HepG2 (cell line): ENCODE measurements around the gene CAMK1D.

Experiments used
- CEBPG ChIP-seq: IDR thresholded peaks from 2 replicates; pipeline ENCODE4 v1.6.1; 2016
- CTCF ChIP-seq: sonication (generic); formaldehyde crosslinking; IDR thresholded peaks from 2 replicates; pipeline ENCODE4 v1.5.0; 2020; ENCODE audit warnings: mild to moderate bottlenecking, missing genetic modification reagents, moderate library complexity
- EZH2 ChIP-seq: conservative IDR thresholded peaks from 2 replicates; pipeline ENCODE4 v1.6.1; 2012; ENCODE audit warnings: mild to moderate bottlenecking, low read depth, low read length, moderate library complexity
- FOXJ3 ChIP-seq: sonication (generic); formaldehyde crosslinking; IDR thresholded peaks from 2 replicates; pipeline ENCODE4 v1.4.0; 2020; ENCODE audit warnings: missing genetic modification reagents, mild to moderate bottlenecking, borderline replicate concordance
- GLMP ChIP-seq: sonication (generic); formaldehyde crosslinking; IDR thresholded peaks from 2 replicates; pipeline ENCODE4 v1.9.0; 2021; ENCODE audit warnings: missing genetic modification reagents, mild to moderate bottlenecking, borderline replicate concordance
- HNF4G ChIP-seq, 2 experiments: sonication (generic) in 1 of 2; formaldehyde crosslinking in 1 of 2; IDR thresholded peaks; 2 replicates each; pipeline versions ENCODE4 v1.4.0 to v1.6.1; 2011 to 2020; ENCODE audit warnings: borderline replicate concordance in 2 of 2, low read depth in 2 of 2, mild to moderate bottlenecking in 2 of 2, low read length in 1 of 2, missing genetic modification reagents in 1 of 2, moderate library complexity in 1 of 2
- MAFK ChIP-seq, 2 experiments: IDR thresholded peaks in 1 of 2; conservative IDR thresholded peaks in 1 of 2; 2 replicates each; pipeline ENCODE4 v1.6.1; 2011; ENCODE audit warnings: improper control_type of control experiment in 2 of 2, low read length in 2 of 2
- MEIS2 ChIP-seq: sonication (generic); formaldehyde crosslinking; IDR thresholded peaks from 2 replicates; pipeline ENCODE4 v1.9.0; 2021; ENCODE audit warnings: mild to moderate bottlenecking, missing genetic modification reagents
- USF2 ChIP-seq, 2 experiments: sonication (generic) in 1 of 2; formaldehyde crosslinking in 1 of 2; IDR thresholded peaks; 2 replicates each; pipeline versions ENCODE4 v1.5.1 to v1.6.1; 2011 to 2020; ENCODE audit warnings: borderline replicate concordance in 1 of 2, low read depth in 1 of 2, low read length in 1 of 2, mild to moderate bottlenecking in 1 of 2, missing genetic modification reagents in 1 of 2, moderate library complexity in 1 of 2
- ZNF451 ChIP-seq: sonication (generic); formaldehyde crosslinking; IDR thresholded peaks from 2 replicates; pipeline ENCODE4 v1.5.0; 2020; ENCODE audit warnings: mild to moderate bottlenecking, missing genetic modification reagents
- ZNF660 ChIP-seq: sonication (generic); formaldehyde crosslinking; IDR thresholded peaks from 2 replicates; pipeline ENCODE4 v1.5.1; 2020; ENCODE audit warnings: mild to moderate bottlenecking, low read depth, missing genetic modification reagents, borderline replicate concordance

GRCh38 chr10:12659706-12660105 is 310.4 kb downstream of the CAMK1D start:
- TF ChIP-seq MAFK (conservative IDR thresholded peaks at IDR 0.05 in 1 of 2, IDR thresholded peaks at IDR 0.05 in 1 of 2; ENCODE audit: low read length in 2 of 2) (no peak), MEIS2 (no peak), HNF4G (IDR thresholded peaks at IDR 0.05; ENCODE audit: borderline replicate concordance, low read depth, low read length) (no peak), HNF4G (CRISPR knock-in tag; IDR thresholded peaks at IDR 0.05; ENCODE audit: borderline replicate concordance, low read depth) (no peak), CEBPG (CRISPR knock-in tag) (no peak), ZNF660 (CRISPR knock-in tag) (no peak), CTCF (no peak), EZH2 (no peak), USF2 (IDR thresholded peaks at IDR 0.05; ENCODE audit: low read depth, low read length) (no peak), USF2 (CRISPR knock-in tag; IDR thresholded peaks at IDR 0.05; ENCODE audit: borderline replicate concordance) (no peak), ZNF451 (CRISPR knock-in tag) (no peak), FOXJ3 (CRISPR knock-in tag) (no peak), GLMP (CRISPR knock-in tag) (no peak)
